ENCODE measurements around the gene NUAK1. TPM values are rescaled to one million over a fixed set of nuclear protein-coding genes. Genes with fewer than 3 reads are reported as not detected.

Gene NUAK1
- total RNA-seq, 2 experiments from 2014 or later, result 0.03 TPM; not detected in 1

DNA sequence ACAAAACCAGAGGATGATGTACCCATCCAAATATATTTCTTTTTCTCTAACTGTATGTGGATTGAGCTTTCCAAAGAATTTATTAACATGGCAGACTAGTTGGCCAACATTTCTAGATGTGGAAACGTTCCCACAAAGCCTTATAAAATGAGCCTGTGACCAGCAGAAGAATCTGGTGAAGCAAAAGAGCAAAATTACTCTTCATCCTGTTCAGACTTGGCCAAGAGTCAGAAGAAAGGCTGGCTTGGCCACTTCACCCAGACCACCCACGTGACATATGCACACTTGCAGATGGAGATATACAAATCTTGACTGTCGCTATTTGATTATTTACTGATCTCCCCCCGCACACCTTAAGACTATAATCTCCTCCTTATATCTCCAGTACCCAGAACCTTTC is 96.7 kb downstream of the NUAK1 start:
- no peak for DNase-seq (ENCODE audit: low spot score)
- Histone ChIP-seq H3K4me3 (ENCODE audit: low read depth, low read length, poor library complexity, severe bottlenecking) (no peak overlapping the region), H3K4me2 (ENCODE audit: low read length) (no peak overlapping the region), H3K27ac (ENCODE audit: low read depth, low read length, poor library complexity, severe bottlenecking) (no peak overlapping the region), H3K4me1 (ENCODE audit: insufficient read depth, low read length, poor library complexity, severe bottlenecking) (no peaks in the 10 kb centered on the region), H4K20me1 (ENCODE audit: insufficient read depth, low read length) (no peaks in the 10 kb centered on the region), H3K79me2 (ENCODE audit: insufficient read depth, low read depth, low read length) (no peaks in the 10 kb centered on the region), H3K36me3 (ENCODE audit: insufficient read depth, low read length) (no peaks in the 10 kb centered on the region), H3K9me2 (ENCODE audit: insufficient read depth, low read length) (no peaks in the 10 kb centered on the region), H3K9me3 (ENCODE audit: low read length) (no peaks in the 10 kb centered on the region), H2AFZ (ENCODE audit: low read length) (no peak overlapping the region)
- BruUV-seq (replicated peaks), result no TSS peak
- CTCF ChIA-PET (ENCODE audit: unreplicated experiment), result no interaction called here
- TF ChIP-seq, protein P1, sequence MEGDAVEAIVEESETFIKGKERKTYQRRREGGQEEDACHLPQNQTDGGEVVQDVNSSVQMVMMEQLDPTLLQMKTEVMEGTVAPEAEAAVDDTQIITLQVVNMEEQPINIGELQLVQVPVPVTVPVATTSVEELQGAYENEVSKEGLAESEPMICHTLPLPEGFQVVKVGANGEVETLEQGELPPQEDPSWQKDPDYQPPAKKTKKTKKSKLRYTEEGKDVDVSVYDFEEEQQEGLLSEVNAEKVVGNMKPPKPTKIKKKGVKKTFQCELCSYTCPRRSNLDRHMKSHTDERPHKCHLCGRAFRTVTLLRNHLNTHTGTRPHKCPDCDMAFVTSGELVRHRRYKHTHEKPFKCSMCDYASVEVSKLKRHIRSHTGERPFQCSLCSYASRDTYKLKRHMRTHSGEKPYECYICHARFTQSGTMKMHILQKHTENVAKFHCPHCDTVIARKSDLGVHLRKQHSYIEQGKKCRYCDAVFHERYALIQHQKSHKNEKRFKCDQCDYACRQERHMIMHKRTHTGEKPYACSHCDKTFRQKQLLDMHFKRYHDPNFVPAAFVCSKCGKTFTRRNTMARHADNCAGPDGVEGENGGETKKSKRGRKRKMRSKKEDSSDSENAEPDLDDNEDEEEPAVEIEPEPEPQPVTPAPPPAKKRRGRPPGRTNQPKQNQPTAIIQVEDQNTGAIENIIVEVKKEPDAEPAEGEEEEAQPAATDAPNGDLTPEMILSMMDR (conservative IDR thresholded peaks at IDR 0.05; ENCODE audit: low read length), result no peak
- TF ChIP-seq EZH2phosphoT487 (IDR thresholded peaks at IDR 0.05; ENCODE audit: borderline replicate concordance, low read depth, low read length), result no peak
- intact Hi-C loops (cut with micrococcal nuclease; ENCODE audit: unreplicated experiment), result no loop called here
- POLR2A ChIA-PET, result no interaction called here

DNA sequence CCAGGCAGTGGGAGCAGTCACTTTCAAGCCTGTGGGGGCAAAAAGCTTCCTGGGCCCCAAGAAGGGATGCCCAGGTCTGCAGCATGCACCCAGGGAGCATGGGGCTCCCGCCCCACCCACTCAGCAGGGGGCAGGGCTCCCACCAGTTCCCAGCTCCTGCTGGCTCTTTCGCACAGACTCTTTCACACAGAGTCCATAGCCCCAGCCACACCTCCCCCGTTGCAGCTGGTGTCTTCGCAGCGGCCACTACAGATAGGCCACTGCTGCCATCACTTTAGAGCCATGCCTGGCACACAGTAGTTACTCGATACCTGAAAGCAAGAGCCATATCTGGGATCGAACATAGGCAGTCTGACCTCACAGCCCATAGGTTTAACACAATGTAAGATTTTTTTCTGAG is 98.2 kb downstream of the NUAK1 start:
- H3K36me3 ChIP-seq (ENCODE audit: insufficient read depth, low read length), result no peaks in the 10 kb centered on the region
- H3K4me2 ChIP-seq (ENCODE audit: low read length), result no peak overlapping the region
- BruUV-seq (replicated peaks), result no TSS peak
- no peak overlapping the region for H3K4me3 ChIP-seq (ENCODE audit: low read depth, low read length, poor library complexity, severe bottlenecking)
- TF ChIP-seq, protein P1 (conservative IDR thresholded peaks at IDR 0.05; ENCODE audit: low read length), result no peak
- no peak for TF ChIP-seq EZH2phosphoT487 (IDR thresholded peaks at IDR 0.05; ENCODE audit: borderline replicate concordance, low read depth, low read length)
- H3K9me3 ChIP-seq (ENCODE audit: low read length), result no peaks in the 10 kb centered on the region
- no peak for DNase-seq (ENCODE audit: low spot score)
- H3K27ac ChIP-seq (ENCODE audit: low read depth, low read length, poor library complexity, severe bottlenecking), result no peak overlapping the region
- POLR2A ChIA-PET, result no interaction called here
- intact Hi-C loops (cut with micrococcal nuclease; ENCODE audit: unreplicated experiment), result no loop called here
- H2AFZ ChIP-seq (ENCODE audit: low read length), result no peak overlapping the region
- H3K4me1 ChIP-seq (ENCODE audit: insufficient read depth, low read length, poor library complexity, severe bottlenecking), result no peaks in the 10 kb centered on the region
- H4K20me1 ChIP-seq (ENCODE audit: insufficient read depth, low read length), result no peaks in the 10 kb centered on the region
- CTCF ChIA-PET (ENCODE audit: unreplicated experiment), result no interaction called here
- H3K9me2 ChIP-seq (ENCODE audit: insufficient read depth, low read length), result no peaks in the 10 kb centered on the region
- H3K79me2 ChIP-seq (ENCODE audit: insufficient read depth, low read depth, low read length), result no peaks in the 10 kb centered on the region

DNA sequence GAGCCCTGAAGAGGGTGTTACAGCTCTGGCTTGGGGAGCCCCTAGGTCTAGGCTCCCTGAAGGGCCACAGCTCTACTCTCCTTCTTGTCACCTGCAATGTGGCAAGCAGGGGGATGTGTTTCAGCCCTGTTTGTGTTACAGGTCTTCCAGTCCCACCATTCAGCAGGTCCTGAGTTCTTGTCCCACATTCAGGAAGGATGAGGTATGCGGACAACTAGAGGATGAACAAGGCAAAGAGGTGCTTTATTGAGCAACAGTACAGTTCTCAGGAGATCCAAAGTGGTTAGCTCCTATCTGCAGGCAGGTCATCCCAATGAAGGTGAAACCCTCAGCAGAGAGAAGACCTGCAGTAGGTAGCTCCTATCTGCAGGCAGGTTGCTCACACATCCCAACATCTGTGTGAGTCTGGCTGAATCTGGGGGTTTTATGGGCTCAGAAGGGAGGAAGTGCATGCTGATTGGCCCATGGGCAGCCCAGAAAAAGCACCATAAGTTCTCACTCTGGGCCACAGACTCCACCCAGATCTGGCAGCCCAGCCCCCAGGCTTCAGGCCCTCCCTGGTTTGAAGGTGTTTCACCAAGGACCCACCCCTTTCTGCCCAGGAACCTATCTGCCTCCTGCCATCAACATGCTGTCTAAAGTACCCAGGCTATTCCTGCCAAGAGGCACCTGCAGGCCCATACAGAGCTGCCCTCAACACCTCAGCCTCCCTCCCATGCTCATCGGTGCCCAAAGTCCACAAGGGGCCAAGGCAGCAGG is 98.9 kb downstream of the NUAK1 start:
- BruUV-seq (replicated peaks), result no TSS peak
- CTCF ChIA-PET (ENCODE audit: unreplicated experiment), result no interaction called here
- POLR2A ChIA-PET, result no interaction called here

More for the DNA sequence above, 98.9 kb downstream of the NUAK1 start:
- H3K79me2 ChIP-seq (ENCODE audit: insufficient read depth, low read depth, low read length), result no peaks in the 10 kb centered on the region
- H3K4me1 ChIP-seq (ENCODE audit: insufficient read depth, low read length, poor library complexity, severe bottlenecking), result no peaks in the 10 kb centered on the region
- DNase-seq (ENCODE audit: low spot score), result no peak
- H3K4me2 ChIP-seq (ENCODE audit: low read length), result no peak overlapping the region
- no peaks in the 10 kb centered on the region for H4K20me1 ChIP-seq (ENCODE audit: insufficient read depth, low read length)
- H3K4me3 ChIP-seq (ENCODE audit: low read depth, low read length, poor library complexity, severe bottlenecking), result no peak overlapping the region
- H2AFZ ChIP-seq (ENCODE audit: low read length), result no peak overlapping the region
- no peaks in the 10 kb centered on the region for H3K36me3 ChIP-seq (ENCODE audit: insufficient read depth, low read length)
- no peaks in the 10 kb centered on the region for H3K9me3 ChIP-seq (ENCODE audit: low read length)
- H3K9me2 ChIP-seq (ENCODE audit: insufficient read depth, low read length), result no peaks in the 10 kb centered on the region
- H3K27ac ChIP-seq (ENCODE audit: low read depth, low read length, poor library complexity, severe bottlenecking), result no peak overlapping the region
- TF ChIP-seq EZH2phosphoT487 (IDR thresholded peaks at IDR 0.05; ENCODE audit: borderline replicate concordance, low read depth, low read length), result no peak
- TF ChIP-seq, protein P1 (conservative IDR thresholded peaks at IDR 0.05; ENCODE audit: low read length), result no peak
- intact Hi-C loops (cut with micrococcal nuclease; ENCODE audit: unreplicated experiment), result no loop called here
